ENCODE data around the gene TMEM120B.

Gene TMEM120B

DNA sequence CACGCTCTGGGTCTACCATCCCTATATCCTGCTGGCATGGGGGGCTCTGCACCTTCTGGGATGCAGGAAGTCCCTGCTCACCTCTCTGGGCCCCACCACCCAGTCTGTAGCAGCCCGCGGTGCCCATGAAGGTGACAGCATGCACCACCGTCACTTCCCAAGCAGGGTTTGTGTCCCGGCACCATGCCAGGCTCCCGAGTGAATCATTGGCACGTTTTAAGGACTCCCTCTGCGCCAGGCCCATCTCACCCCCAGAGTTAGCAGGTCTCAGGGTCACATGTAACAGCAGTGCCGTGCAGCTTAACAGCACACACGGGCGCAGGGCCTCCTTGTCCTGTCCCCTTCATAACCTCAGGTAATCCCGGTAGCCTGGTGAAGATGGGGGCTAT, 111.2 kb downstream of the TMEM120B start:
- TF ChIP-seq ZFX (IDR thresholded peaks at IDR 0.05): no peak
- TF ChIP-seq, protein P1, sequence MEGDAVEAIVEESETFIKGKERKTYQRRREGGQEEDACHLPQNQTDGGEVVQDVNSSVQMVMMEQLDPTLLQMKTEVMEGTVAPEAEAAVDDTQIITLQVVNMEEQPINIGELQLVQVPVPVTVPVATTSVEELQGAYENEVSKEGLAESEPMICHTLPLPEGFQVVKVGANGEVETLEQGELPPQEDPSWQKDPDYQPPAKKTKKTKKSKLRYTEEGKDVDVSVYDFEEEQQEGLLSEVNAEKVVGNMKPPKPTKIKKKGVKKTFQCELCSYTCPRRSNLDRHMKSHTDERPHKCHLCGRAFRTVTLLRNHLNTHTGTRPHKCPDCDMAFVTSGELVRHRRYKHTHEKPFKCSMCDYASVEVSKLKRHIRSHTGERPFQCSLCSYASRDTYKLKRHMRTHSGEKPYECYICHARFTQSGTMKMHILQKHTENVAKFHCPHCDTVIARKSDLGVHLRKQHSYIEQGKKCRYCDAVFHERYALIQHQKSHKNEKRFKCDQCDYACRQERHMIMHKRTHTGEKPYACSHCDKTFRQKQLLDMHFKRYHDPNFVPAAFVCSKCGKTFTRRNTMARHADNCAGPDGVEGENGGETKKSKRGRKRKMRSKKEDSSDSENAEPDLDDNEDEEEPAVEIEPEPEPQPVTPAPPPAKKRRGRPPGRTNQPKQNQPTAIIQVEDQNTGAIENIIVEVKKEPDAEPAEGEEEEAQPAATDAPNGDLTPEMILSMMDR (conservative IDR thresholded peaks at IDR 0.05): no peak
- no peak overlapping the region for H3K27ac ChIP-seq

- TF ChIP-seq, protein P1 (conservative IDR thresholded peaks at IDR 0.05): no peak
- TF ChIP-seq ZFX (IDR thresholded peaks at IDR 0.05): no peak
- no peak overlapping the region for H3K27ac ChIP-seq
These were observed 112.5 kb downstream of the TMEM120B start for GRCh38 chr12:121825041-121825523.

- TF ChIP-seq, protein P1 (conservative IDR thresholded peaks at IDR 0.05): no peak
- no peak for TF ChIP-seq ZFX (IDR thresholded peaks at IDR 0.05)
- H3K27ac ChIP-seq: no peak overlapping the region
These were observed 114.0 kb downstream of the TMEM120B start for GRCh38 chr12:121826318-121827150.

DNA sequence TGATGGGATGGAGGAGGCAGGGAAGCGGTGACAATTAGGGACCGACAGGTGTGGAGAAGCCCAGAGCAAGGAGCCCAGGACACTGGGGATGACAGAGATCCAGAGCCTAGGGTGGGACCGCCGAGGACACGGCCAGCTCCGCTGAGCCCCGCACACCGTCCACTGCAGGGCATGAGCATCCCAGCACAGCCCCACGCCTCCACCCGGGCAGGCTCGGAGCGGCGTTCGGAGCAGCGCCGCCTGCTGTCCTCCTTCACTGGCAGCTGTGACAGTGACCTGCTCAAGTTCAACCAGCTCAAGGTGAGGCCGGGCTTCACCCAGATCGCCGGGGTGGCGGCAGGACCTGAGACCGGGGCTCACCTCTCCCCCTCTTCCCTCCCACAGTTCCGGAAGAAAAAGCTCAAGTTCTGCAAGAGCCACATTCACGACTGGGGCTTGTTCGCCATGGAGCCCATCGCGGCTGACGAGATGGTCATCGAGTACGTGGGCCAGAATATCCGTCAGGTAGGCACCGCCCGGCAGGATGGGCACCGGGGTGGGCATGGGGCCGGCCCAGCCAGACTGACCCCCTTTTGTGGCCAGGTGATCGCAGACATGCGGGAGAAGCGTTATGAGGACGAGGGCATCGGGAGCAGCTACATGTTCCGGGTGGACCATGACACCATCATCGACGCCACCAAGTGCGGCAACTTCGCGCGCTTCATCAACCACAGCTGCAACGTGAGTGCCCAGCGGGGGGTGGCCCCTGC, 115.0 kb downstream of the TMEM120B start:
- TF ChIP-seq, protein P1 (conservative IDR thresholded peaks at IDR 0.05): no peak
- TF ChIP-seq ZFX (IDR thresholded peaks at IDR 0.05): no peak
- H3K27ac ChIP-seq: no peak overlapping the region

GRCh38 chr12:121828306-121828705, 115.8 kb downstream of the TMEM120B start:
- TF ChIP-seq ZFX (IDR thresholded peaks at IDR 0.05): no peak
- TF ChIP-seq, protein P1 (conservative IDR thresholded peaks at IDR 0.05): no peak
- no peak overlapping the region for H3K27ac ChIP-seq

GRCh38 chr12:121828826-121829225, 116.3 kb downstream of the TMEM120B start:
- TF ChIP-seq, protein P1 (conservative IDR thresholded peaks at IDR 0.05): no peak
- no peak for TF ChIP-seq ZFX (IDR thresholded peaks at IDR 0.05)
- no peak overlapping the region for H3K27ac ChIP-seq
